DND-41 (cell line): ENCODE results near the gene SPIB.

Source experiments
- ATAC-seq: fragments of 200-7000 bp; cut with Tn5 transposase; 3 replicates; pipeline ENCODE4 v1.9.1; 2021; ENCODE audit warnings: low read depth; ENCODE audit not compliant: insufficient read depth
- DNase-seq: peaks from one replicate; pipeline ENCODE4 v3.0.0-alpha.2; 2020
- H2AFZ ChIP-seq: 2 replicates; pipeline ENCODE4 v1.6.0; 2012; ENCODE audit warnings: low read depth, low read length
- H3K27ac ChIP-seq: 2 replicates; pipeline ENCODE4 v1.5.1; 2012; ENCODE audit warnings: low read length, inconsistent platforms
- H3K27me3 ChIP-seq: fragments of 200-600 bp; sonication (generic); 2 replicates; pipeline ENCODE4 v1.6.0; 2012; ENCODE audit warnings: low read length, mild to moderate bottlenecking, inconsistent platforms; ENCODE audit not compliant: insufficient read depth, poor library complexity
- H3K36me3 ChIP-seq: 2 replicates; pipeline ENCODE4 v1.5.1; 2012; ENCODE audit warnings: low read length, inconsistent platforms; ENCODE audit not compliant: insufficient read depth
- H3K4me1 ChIP-seq: 2 replicates; pipeline ENCODE4 v1.5.1; 2012; ENCODE audit warnings: mild to moderate bottlenecking, low read length; ENCODE audit not compliant: insufficient read depth
- H3K4me2 ChIP-seq: 2 replicates; pipeline ENCODE4 v1.6.0; 2012; ENCODE audit warnings: mild to moderate bottlenecking, moderate library complexity, low read length, inconsistent platforms; ENCODE audit not compliant: insufficient read depth
- H3K4me3 ChIP-seq, 2 experiments: fragments of 200-600 bp in 1 of 2; shearing (Covaris generic) in 1 of 2; 2 replicates each; pipeline ENCODE4 v1.5.1; 2012 to 2016; ENCODE audit warnings: inconsistent platforms in 2 of 2, low read length in 2 of 2, mild to moderate bottlenecking in 2 of 2, low read depth in 1 of 2, moderate library complexity in 1 of 2
- H3K79me2 ChIP-seq: 2 replicates; pipeline ENCODE4 v1.6.0; 2012; ENCODE audit warnings: low read length, inconsistent platforms; ENCODE audit not compliant: insufficient read depth
- H3K9ac ChIP-seq: 2 replicates; pipeline ENCODE4 v1.6.0; 2012; ENCODE audit warnings: low read depth, mild to moderate bottlenecking, inconsistent platforms, low read length, moderate library complexity
- H3K9me3 ChIP-seq: 2 replicates; pipeline ENCODE4 v1.5.1; 2012; ENCODE audit warnings: low read length, moderate library complexity, mild to moderate bottlenecking, inconsistent platforms; ENCODE audit not compliant: insufficient read depth, severe bottlenecking
- H4K20me1 ChIP-seq: 2 replicates; pipeline ENCODE4 v1.6.0; 2012; ENCODE audit warnings: low read length; ENCODE audit not compliant: insufficient read depth
- CTCF ChIP-seq: IDR thresholded peaks from 2 replicates; pipeline ENCODE4 v1.5.1; 2012; ENCODE audit warnings: borderline replicate concordance, low read length, moderate library complexity, mild to moderate bottlenecking; ENCODE audit not compliant: poor library complexity, severe bottlenecking; ENCODE audit errors: extremely low read depth
- EZH2 ChIP-seq: IDR thresholded peaks from 3 replicates; pipeline ENCODE4 v1.6.1; 2012; ENCODE audit warnings: borderline replicate concordance, low read depth, mild to moderate bottlenecking, moderate library complexity, low read length, inconsistent platforms; ENCODE audit not compliant: severe bottlenecking

The SPIB gene

DNA sequence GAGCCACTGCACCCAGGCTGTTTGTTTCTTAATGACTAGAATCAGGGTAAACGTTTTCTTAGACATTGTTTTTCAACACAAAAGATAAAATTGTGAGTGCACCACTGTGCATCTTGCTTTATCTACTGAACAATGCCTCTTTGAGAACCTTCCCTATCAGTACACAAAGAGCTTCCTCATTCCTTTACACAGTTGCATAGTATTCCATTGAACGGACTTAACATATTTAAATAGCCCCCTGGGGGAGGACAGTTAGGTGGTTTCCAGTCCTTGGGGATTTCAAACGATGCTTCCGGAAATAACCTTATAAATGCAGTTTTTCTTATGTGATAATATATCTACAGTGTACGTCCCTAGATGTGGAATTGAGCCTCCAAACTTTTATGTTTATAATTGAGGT is 26.0 kb upstream of the SPIB start:
- H3K79me2 ChIP-seq, result peaks cover 85% of the 10 kb centered on the region
- H4K20me1 ChIP-seq, result peaks cover 41% of the 10 kb centered on the region; the same call in 1 of the 2 replicates
- TF ChIP-seq EZH2, result no peak
- TF ChIP-seq CTCF, result no peak
- H2AFZ ChIP-seq, result no peak overlapping the region
- no peaks in the 10 kb centered on the region for H3K9me3 ChIP-seq
- H3K4me2 ChIP-seq, result no peak overlapping the region
- H3K36me3 ChIP-seq, result peaks cover 52% of the 10 kb centered on the region
- no peak for DNase-seq
- peaks cover under 1% of the 10 kb centered on the region; the same call in 1 of the 2 replicates for H3K4me1 ChIP-seq
- H3K9ac ChIP-seq, result no peak overlapping the region
- no peak for ATAC-seq
- H3K27me3 ChIP-seq, result no peaks in the 10 kb centered on the region
- no peak overlapping the region for H3K27ac ChIP-seq
- no peak overlapping the region for H3K4me3 ChIP-seq

- no peaks in the 10 kb centered on the region for H3K9me3 ChIP-seq
- H3K4me3 ChIP-seq, result no peak overlapping the region
- no peak overlapping the region for H3K9ac ChIP-seq
- no peak overlapping the region for H3K27ac ChIP-seq
- H4K20me1 ChIP-seq, result peaks cover 43% of the 10 kb centered on the region; the same call in 1 of the 2 replicates
- H3K36me3 ChIP-seq, result peaks cover 50% of the 10 kb centered on the region
- ATAC-seq (no peak), DNase-seq (no peak)
- H3K4me2 ChIP-seq, result no peak overlapping the region
- H2AFZ ChIP-seq, result no peak overlapping the region
- TF ChIP-seq EZH2 (no peak), CTCF (no peak)
- no peaks in the 10 kb centered on the region for H3K4me1 ChIP-seq
- H3K79me2 ChIP-seq, result peaks cover 84% of the 10 kb centered on the region
- H3K27me3 ChIP-seq, result no peaks in the 10 kb centered on the region
Observed at GRCh38 chr19:50393589-50393988, 25.1 kb upstream of the SPIB start.

DNA sequence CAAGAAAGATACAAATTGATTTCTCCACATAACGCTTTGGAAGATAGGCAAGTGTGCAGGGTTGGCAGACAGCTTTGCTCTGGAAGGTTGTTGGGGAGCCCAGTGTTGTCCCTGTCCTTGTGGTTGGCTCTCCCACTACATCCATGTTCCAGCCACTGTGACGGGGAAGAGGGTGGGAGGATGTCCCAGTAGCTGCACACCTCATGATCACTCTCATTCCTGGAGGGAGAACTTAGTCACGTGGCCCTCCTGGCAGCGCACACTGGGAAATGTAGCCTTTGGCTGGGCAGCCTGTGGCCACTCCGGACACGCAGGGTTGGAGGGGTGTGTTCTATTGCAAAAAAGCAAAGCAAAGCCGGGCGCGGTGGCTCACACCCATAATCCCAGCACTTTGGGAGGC is 24.7 kb upstream of the SPIB start:
- H3K4me2 ChIP-seq, result no peak overlapping the region
- no peaks in the 10 kb centered on the region for H3K27me3 ChIP-seq
- DNase-seq, result no peak
- no peak for ATAC-seq
- peaks cover 46% of the 10 kb centered on the region for H4K20me1 ChIP-seq
- H3K27ac ChIP-seq, result no peak overlapping the region
- TF ChIP-seq CTCF, result no peak
- no peak for TF ChIP-seq EZH2
- H3K9me3 ChIP-seq, result no peaks in the 10 kb centered on the region
- no peak overlapping the region for H3K4me3 ChIP-seq
- H2AFZ ChIP-seq, result no peak overlapping the region
- peaks cover 50% of the 10 kb centered on the region for H3K36me3 ChIP-seq
- no peaks in the 10 kb centered on the region for H3K4me1 ChIP-seq
- peaks cover 84% of the 10 kb centered on the region for H3K79me2 ChIP-seq
- no peak overlapping the region for H3K9ac ChIP-seq

DNA sequence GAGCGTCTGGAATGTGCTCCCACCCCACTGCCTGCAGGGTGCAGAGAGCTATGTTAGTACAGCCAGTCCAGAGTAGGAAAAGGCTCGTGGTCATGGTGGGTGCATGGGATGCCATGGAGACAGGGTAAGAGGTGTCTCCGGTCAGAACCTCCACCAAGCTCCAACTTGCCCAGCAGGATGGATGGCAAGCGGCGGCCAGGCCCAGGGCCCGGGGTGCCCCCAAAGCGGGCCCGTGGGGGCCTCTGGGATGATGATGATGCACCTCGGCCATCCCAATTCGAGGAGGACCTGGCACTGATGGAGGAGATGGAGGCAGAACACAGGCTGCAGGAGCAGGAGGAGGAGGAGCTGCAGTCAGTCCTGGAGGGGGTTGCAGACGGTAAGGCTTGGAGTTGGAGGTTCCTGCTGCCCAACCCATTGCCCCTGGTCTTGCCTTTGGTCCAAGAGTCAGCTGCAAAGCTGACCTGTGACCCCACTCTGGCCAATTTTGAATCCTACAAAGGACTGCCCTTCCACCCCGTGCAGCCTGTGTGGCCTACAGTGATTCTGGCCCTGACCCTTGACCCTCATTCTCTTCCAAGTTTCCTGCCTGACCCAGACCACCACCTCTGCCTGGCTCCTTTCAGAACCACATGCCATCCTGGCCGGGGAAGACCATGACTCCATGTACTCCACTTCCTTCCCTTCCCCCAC is 19.9 kb upstream of the SPIB start:
- Histone ChIP-seq H3K4me3 (no peak overlapping the region), H3K4me1 (no peaks in the 10 kb centered on the region), H3K36me3 (peaks cover 55% of the 10 kb centered on the region), H3K27ac (no peak overlapping the region), H3K4me2 (no peak overlapping the region), H3K79me2 (peaks cover 52% of the 10 kb centered on the region), H3K27me3 (no peaks in the 10 kb centered on the region), H4K20me1 (peaks cover 53% of the 10 kb centered on the region), H2AFZ (no peak overlapping the region), H3K9ac (no peak overlapping the region), H3K9me3 (no peaks in the 10 kb centered on the region)
- no peak for DNase-seq
- TF ChIP-seq EZH2 (no peak), CTCF (no peak)
- no peak for ATAC-seq
